Ascending aorta (tissue), 2 donors: ENCODE data around the gene RSL24D1. TPM values are rescaled to one million over a fixed set of nuclear protein-coding genes. Genes with fewer than 3 reads are reported as not detected.

Source experiments
- DNase-seq, 2 donors: peaks; one replicate each; pipeline ENCODE4 v3.0.0-alpha.2; 2019; ENCODE audit warnings: low spot score in 2 of 2
- H3K27ac ChIP-seq, 2 donors: fragments of 200-600 bp; sonication (generic); one replicate each; pipeline ENCODE4 v1.5.1; 2016 to 2017; ENCODE audit warnings: mild to moderate bottlenecking in 1 of 2
- H3K27me3 ChIP-seq: fragments of 200-600 bp; sonication (generic); one replicate; pipeline ENCODE4 v1.5.1; 2017
- H3K36me3 ChIP-seq, 2 donors: fragments of 200-600 bp; sonication (generic); one replicate each; pipeline ENCODE4 v1.5.1; 2016
- H3K4me1 ChIP-seq, 2 donors: fragments of 200-600 bp; sonication (generic); one replicate each; pipeline ENCODE4 v1.5.1; 2016 to 2017; ENCODE audit warnings: mild to moderate bottlenecking in 1 of 2
- H3K4me3 ChIP-seq, 2 donors: fragments of 200-600 bp; sonication (generic); one replicate each; pipeline ENCODE4 v1.5.1; 2016 to 2017; ENCODE audit warnings: mild to moderate bottlenecking in 1 of 2
- H3K9me3 ChIP-seq, 2 donors: fragments of 200-600 bp; sonication (generic); one replicate each; pipeline ENCODE4 v1.5.1; 2016
- intact Hi-C: fragments of 100-400 bp; cut with DNase I; formaldehyde crosslinking; loops from one replicate; pipeline ENCODE4 v1.15.1; 2023
- total RNA-seq: library from RNA; depleted of rRNA; stranded (reverse); fragments of >200 nt; gene quantifications from one replicate; pipeline ENCODE4 v1.1.0, GENCODE V29; 2016
- TF ChIP-seq, protein P1 (sequence below), 3 experiments: fragments of 200-600 bp in 2 of 3; fragments of 450-650 bp in 1 of 3; sonication (generic) in 2 of 3; IDR thresholded peaks; one replicate each; pipeline ENCODE4 v1.5.1; 2016 to 2019; ENCODE audit warnings: antibody characterized with exemption in 3 of 3, mild to moderate bottlenecking in 1 of 3, moderate library complexity in 1 of 3

RSL24D1 gene
- 15.3 TPM for total RNA-seq

GRCh38 chr15:55196458-55197361 lies at the start of gene RSL24D1:
Gene RSL24D1, minus strand, starts transcription at chr15:55196941. Its CDS starts 51 bp downstream, at chr15:55196890.
- intact Hi-C loops = loop anchor here (1.0 to 10.0 kb wide), 4 partner anchors 94 to 1222 kb away; partner anchors contain the start of genes CCPG1, PIERCE2 and UNC13C
- H3K27me3 ChIP-seq = no peaks in the 10 kb centered on the region

DNA sequence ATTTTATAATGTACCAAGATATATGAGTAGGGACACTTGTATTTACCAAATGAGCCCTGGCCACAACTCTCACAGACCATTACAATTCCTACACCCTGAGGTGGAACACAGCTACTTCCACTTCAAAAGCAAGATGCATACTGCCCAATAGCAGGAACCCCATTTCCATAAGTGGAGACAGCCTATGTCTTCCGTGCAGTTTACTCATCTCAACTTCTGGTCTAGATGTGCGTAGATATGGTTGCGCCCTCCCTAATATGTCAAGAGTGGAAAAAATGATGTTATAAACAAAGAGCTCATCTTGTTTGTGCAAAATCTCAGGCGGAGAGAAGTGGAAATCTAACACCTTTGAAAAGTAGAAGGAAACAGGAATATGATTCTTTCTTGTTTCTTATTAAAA lies 48.3 kb upstream of the RSL24D1 start:
- no peaks in the 10 kb centered on the region for H3K27me3 ChIP-seq
- no peaks in the 10 kb centered on the region for H3K9me3 ChIP-seq
- no peak overlapping the region for H3K4me3 ChIP-seq
- TF ChIP-seq, protein P1, sequence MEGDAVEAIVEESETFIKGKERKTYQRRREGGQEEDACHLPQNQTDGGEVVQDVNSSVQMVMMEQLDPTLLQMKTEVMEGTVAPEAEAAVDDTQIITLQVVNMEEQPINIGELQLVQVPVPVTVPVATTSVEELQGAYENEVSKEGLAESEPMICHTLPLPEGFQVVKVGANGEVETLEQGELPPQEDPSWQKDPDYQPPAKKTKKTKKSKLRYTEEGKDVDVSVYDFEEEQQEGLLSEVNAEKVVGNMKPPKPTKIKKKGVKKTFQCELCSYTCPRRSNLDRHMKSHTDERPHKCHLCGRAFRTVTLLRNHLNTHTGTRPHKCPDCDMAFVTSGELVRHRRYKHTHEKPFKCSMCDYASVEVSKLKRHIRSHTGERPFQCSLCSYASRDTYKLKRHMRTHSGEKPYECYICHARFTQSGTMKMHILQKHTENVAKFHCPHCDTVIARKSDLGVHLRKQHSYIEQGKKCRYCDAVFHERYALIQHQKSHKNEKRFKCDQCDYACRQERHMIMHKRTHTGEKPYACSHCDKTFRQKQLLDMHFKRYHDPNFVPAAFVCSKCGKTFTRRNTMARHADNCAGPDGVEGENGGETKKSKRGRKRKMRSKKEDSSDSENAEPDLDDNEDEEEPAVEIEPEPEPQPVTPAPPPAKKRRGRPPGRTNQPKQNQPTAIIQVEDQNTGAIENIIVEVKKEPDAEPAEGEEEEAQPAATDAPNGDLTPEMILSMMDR (IDR thresholded peaks at IDR 0.05) = no peak
- intact Hi-C loops = no loop called here
- no peak overlapping the region for H3K27ac ChIP-seq
- DNase-seq = no peak
- H3K4me1 ChIP-seq = no peaks in the 10 kb centered on the region
- no peaks in the 10 kb centered on the region for H3K36me3 ChIP-seq

More at GRCh38 chr15:55196458-55197361, at the start of gene RSL24D1:
- Histone ChIP-seq H3K27ac (peak within 1 kb of the TSS; percentile 90 to 96), H3K4me1 (peaks cover 4 to 14% of the 10 kb centered on the region in 2 donors), H3K36me3 (peaks cover 0 to 3% of the 10 kb centered on the region in 2 donors), H3K9me3 (no peaks in the 10 kb centered on the region), H3K4me3 (peak within 1 kb of the TSS; percentile 82 to 95)
- peak; percentile 87 to 99 for DNase-seq
- TF ChIP-seq, protein P1 (IDR thresholded peaks at IDR 0.05) = peak; percentile 48 to 57 (median 49)

GRCh38 chr15:55241891-55242290 lies 45.1 kb upstream of the RSL24D1 start:
- Histone ChIP-seq H3K27ac (no peak overlapping the region), H3K4me1 (no peaks in the 10 kb centered on the region), H3K27me3 (no peaks in the 10 kb centered on the region), H3K36me3 (no peaks in the 10 kb centered on the region), H3K4me3 (no peak overlapping the region), H3K9me3 (no peaks in the 10 kb centered on the region)
- TF ChIP-seq, protein P1 (IDR thresholded peaks at IDR 0.05) = no peak
- no peak for DNase-seq
- intact Hi-C loops = no loop called here

DNA sequence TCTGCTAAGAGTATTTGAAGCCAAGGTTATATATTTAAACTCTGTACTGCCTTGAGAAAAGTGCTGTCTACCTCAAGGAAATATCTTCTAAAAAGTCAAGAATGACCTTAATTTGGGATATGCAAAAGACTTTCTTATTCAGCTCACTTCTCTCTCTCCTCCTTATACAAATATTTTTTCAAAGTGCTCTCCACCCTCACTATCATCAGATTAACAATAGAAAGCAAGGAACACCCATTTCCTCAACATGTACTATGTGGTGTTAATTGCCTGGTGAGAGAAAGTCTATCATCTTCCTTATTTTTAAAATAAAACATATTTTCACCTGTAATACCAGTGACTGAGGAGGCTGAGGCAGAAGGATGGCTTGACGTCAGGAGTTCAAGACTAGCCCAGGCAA lies 44.4 kb upstream of the RSL24D1 start:
- Histone ChIP-seq H3K36me3 (no peaks in the 10 kb centered on the region), H3K9me3 (no peaks in the 10 kb centered on the region), H3K4me1 (no peaks in the 10 kb centered on the region), H3K27ac (no peak overlapping the region), H3K27me3 (no peaks in the 10 kb centered on the region), H3K4me3 (no peak overlapping the region)
- intact Hi-C loops = no loop called here
- TF ChIP-seq, protein P1 (IDR thresholded peaks at IDR 0.05) = no peak
- DNase-seq = no peak

GRCh38 chr15:55240125-55240760 lies 43.5 kb upstream of the RSL24D1 start:
- no peaks in the 10 kb centered on the region for H3K9me3 ChIP-seq
- H3K4me3 ChIP-seq = no peak overlapping the region
- intact Hi-C loops = no loop called here
- no peaks in the 10 kb centered on the region for H3K27me3 ChIP-seq
- H3K36me3 ChIP-seq = no peaks in the 10 kb centered on the region
- no peak for DNase-seq
- H3K27ac ChIP-seq = no peak overlapping the region
- H3K4me1 ChIP-seq = no peaks in the 10 kb centered on the region
- TF ChIP-seq, protein P1 (IDR thresholded peaks at IDR 0.05) = no peak
